Fibroblast of skin of right quadriceps (primary cell): ENCODE measurements around the gene PTEN.
A peak's percentile ranks its signal among the peaks of the same experiment; 100 is the strongest.
"Not testable (repeated sequence)": the region's sequence is repeated elsewhere in the genome, so short reads cannot be mapped to it uniquely, and the experiment has no call there.

Experiments used
- DNase-seq: peaks from one replicate; pipeline ENCODE4 v3.0.0-alpha.2; 2013

Gene PTEN

GRCh38 chr10:87873656-87874055 is 10.2 kb downstream of the PTEN start:
- DNase-seq: no peak

DNA sequence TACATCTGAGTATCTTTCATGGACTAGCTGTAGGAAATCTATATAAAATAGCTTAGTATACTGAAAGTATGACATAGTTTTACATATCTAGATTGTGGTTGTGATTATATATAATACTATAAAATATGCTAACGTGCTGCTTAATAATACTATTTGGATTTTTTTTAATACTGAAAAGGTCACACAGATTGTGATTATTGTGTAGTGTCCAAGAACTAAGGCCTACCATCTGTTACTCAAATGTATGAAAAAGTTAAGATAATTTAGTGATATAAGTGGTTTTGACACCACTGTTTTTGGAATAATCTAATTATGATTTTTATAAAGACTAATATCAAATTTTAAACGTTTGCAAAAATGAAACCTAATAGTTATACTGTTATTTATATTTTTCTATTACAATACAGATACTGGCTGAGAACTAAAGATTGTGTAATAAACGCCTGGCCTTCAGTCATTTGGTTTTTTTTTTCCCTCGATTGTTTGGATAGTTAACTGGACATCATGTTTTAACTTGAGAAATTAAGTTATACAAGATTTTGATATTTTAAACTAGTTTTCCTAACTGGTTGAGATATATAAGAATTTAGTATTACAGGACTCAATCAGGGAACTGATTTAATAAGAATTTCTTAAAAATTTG is 12.6 kb downstream of the PTEN start:
- DNase-seq: no peak

DNA sequence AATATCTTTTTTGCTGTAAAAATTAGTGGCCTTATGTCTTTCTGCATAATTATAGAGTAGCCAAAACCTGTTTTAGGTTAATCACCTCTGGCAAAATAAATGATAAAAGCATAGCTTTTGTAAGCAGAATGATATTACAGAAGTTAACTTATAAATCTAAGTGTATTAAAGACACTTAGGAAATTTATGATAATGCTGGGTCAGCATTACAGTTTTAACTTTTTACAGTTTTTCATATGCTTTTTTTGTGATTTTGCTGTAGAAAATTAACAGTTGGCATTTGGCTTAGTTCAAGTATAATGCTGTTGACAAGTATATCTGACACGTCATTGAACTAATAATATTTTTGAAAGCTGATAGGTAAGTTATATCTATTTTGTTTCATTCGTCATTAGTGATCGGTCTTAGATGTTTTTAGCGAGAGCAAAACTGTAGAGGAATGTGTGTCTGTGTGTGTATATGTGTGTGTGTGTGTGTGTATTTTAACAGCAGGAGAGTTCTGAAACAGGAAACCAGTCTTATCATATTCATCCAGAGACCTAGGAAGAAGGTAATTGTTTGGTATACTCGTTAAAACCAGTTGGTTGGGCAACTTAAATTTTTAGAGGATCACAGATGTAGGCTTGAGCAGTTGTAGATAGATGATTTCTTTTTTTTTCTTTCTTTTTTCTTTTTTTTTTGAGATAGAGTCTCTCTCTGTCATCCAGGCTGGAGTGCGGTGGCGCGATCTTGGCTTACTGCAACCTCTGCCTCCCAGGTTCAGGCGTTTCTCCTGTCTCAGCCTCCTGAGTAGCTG is 15.4 kb downstream of the PTEN start:
- no peak for DNase-seq

GRCh38 chr10:87880336-87880735 is 16.9 kb downstream of the PTEN start:
- no peak for DNase-seq

GRCh38 chr10:87881373-87882059 is 18.1 kb downstream of the PTEN start:
- not testable (repeated sequence) for DNase-seq

GRCh38 chr10:87882555-87883294 is 19.3 kb downstream of the PTEN start:
- no peak for DNase-seq

DNA sequence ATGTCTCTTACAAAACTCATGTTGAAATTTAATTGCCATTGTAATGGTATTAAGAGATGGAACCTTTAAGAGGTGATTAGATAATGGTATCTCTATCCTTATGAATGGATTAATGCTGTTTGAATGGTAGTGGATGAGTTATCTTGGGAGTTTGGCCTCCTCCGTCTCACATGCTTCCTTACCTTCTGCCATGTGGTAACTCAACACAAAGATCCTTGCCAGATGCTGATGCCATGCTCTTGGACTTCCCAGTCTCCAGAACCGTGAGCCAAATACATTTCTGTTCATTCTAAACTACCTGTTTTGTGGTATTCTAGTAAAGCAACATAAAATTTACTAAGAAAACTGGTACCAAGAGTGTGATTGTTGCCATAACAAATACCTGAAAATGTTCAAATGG is 23.2 kb downstream of the PTEN start:
- no peak for DNase-seq

DNA sequence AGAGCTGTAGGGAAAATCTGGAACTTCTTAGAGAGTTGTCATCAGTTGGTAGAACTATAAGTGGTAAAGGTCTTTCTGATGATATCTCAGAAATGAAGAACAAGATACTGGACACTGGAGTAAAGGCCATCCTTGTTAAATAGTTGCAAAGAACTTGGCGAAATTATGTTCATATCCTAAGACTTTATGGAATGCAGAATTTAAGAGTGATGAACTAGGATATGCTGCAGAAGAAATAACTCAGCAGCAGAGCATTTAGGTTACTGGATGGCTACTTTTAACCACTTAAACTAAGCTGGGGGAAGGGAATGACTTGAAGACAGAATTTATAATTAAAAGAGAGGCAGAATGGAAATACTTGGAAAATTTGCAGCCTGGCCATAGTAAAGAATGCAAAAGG is 23.7 kb downstream of the PTEN start:
- DNase-seq: no peak

DNA sequence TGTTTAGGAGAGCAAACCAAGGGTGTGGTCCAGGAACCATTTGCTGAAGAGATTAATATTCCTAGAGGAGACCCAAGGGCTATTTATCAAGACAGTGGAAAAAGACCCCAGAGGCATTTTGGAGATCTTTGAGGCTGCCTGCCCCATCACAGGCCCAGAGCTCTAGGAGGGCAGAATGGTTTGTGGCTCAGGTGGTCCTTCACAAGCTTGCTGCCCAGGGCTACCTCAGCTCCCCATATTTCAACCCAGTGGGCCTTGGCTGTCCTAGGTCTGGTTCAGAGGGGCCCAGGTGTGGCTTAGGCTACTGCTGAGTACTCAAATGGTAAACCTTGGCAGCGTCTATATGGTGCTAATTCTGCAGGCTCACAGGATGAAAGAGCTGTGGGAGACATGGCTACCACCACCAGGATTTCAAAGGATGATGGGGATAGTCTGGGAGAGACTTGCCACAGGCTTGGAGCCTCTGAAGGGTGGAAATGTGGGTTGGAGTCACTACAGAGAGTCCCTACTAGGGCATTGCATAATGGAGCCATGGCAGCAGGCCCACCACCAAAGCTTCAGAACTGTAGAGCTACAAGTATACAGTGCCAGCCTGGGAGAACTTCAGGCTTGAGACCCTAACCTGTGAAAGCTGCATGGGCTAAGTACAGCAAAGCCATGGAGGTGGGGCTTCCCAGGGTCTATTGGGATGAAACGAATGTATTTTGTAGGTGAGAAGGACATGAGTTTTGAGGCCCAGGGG is 24.3 kb downstream of the PTEN start:
- DNase-seq: no peak

- DNase-seq: no peak
Measured at GRCh38 chr10:87895430-87895829, 32.0 kb downstream of the PTEN start.

- DNase-seq: no peak
Measured at GRCh38 chr10:87896216-87896615, 32.8 kb downstream of the PTEN start.

DNA sequence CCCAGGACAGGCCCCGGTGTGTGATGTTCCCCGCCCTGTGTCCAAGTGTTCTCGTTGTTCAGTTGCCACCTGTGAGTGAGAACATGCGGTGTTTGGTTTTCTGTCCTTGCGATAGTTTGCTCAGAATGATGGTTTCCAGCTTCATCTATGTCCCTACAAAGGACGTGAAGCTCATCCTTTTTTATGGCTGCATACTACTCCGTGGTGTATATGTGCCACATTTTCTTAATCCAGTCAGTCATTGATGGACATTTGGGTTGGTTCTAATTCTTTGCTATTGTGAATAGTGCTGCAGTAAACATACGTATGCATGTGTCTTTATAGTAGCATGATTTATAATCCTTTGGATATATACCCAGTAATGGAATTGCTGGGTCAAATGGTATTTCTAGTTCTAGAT is 34.5 kb downstream of the PTEN start:
- not testable (repeated sequence) for DNase-seq

- not testable (repeated sequence) for DNase-seq
Measured at GRCh38 chr10:87903396-87903795, 40.0 kb downstream of the PTEN start.

- no peak for DNase-seq
Measured at GRCh38 chr10:87913156-87913921, 49.9 kb downstream of the PTEN start.

GRCh38 chr10:87915406-87915805 is 52.0 kb downstream of the PTEN start:
- no peak for DNase-seq

DNA sequence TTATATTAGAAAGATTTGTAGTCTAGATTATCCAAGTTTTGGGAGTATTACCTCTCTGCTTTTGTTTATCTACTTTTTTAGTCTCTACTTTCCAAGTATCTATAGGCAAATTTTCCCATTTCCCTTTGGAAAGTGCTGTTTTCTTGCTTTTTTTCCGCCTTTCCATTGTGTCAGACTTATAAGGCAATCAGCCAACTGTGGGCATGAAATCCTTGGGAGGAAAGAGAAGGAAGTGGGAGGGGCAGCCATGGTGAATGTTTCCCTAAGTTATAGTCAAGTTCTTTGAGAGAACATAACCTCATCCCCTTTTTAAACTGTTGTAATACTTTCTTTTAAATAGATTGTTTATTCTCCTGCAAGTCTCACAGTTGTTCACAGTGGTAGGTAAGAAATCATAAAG is 52.6 kb downstream of the PTEN start:
- peak; percentile 31 for DNase-seq

DNA sequence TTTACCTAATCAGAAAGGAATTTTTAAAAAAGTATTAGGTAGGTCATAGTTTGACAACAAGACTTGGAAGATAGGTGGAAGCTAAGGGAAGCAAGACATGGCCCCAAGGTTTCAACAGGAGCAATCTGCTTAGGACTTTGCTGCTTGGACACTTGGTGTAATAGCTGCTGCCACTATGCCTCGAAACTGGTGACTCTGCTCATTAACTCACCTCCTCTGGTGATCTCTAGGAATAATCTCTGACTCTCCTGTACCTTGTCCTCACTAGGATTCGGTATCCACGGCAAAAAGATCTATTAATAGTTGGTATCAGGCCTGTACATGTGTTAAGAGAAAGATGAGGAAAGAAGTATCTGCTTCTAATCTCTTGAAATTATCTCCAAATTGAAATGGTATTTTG is 53.1 kb downstream of the PTEN start:
- no peak for DNase-seq

DNA sequence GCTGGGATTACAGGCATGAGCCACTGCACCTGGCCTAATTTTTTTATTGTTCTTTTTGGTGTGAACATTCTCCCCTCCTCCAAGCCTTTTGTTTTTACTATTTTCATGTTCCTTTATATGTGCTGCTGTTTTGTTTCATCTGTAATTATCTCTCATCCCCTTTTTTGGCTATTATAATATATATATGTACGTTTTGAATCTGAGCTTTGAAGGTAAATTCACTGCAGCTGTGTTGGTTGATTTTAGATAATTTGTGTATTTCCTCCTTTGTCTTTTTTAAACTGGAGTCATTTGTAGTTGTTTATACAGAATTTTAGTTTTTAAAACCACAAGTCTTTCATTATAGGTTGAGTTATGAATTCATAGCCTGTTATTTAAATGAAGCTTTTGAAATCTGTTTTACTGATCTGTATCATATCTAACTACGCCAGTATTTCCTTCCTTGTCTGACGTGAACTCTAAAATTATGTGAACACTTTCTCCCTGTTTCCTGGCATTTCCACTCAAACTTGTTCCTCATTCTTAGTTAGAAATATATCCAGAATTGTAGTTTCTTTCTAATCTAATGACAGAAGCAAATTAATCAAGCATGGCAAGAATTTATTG is 54.9 kb downstream of the PTEN start:
- DNase-seq: no peak

GRCh38 chr10:87920538-87920937 is 57.1 kb downstream of the PTEN start:
- no peak for DNase-seq

- no peak for DNase-seq
Measured at GRCh38 chr10:87921931-87922688, 58.7 kb downstream of the PTEN start.

- no peak for DNase-seq
Measured at GRCh38 chr10:87923233-87923632, 59.8 kb downstream of the PTEN start.
